Measurements from ENCODE around the gene PLBD2. TPM values are rescaled to one million over a fixed set of nuclear protein-coding genes. Genes with fewer than 3 reads are reported as not detected.

PLBD2 gene
- total RNA-seq, 2 experiments from 2014 or later, result 3.4 to 14.4 TPM

DNA sequence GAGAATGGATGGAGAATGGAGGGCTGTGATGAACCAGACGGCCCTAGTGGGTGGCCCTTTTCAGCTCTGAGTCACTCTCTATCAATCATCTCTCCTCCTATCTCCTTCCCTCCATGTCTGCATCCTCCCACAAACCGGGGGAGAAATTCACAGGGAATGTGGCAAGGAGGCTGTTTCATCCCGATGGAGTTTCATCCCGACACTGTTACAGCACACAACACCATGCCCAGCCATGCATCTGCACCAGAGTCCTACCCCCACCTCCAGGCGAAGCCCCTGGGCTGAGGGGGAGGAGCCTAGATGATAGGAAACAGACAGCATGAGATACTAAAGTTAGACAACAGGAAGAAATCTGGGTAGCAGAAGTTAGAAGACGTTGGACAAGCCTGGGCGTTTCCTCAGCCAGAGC is 44.3 kb upstream of the PLBD2 start:
- ChIA-PET CTCF (ENCODE audit: unreplicated experiment) (no interaction called here), POLR2A (no interaction called here)
- BruUV-seq (replicated peaks), result no TSS peak
- Histone ChIP-seq H3K27ac (ENCODE audit: low read depth, low read length, poor library complexity, severe bottlenecking) (no peak overlapping the region), H3K4me3 (ENCODE audit: low read depth, low read length, poor library complexity, severe bottlenecking) (no peak overlapping the region), H3K79me2 (ENCODE audit: insufficient read depth, low read depth, low read length) (no peaks in the 10 kb centered on the region), H3K4me1 (ENCODE audit: insufficient read depth, low read length, poor library complexity, severe bottlenecking) (peaks cover 21% of the 10 kb centered on the region), H3K36me3 (ENCODE audit: insufficient read depth, low read length) (peaks cover 97% of the 10 kb centered on the region), H3K4me2 (ENCODE audit: low read length) (no peak overlapping the region), H2AFZ (ENCODE audit: low read length) (no peak overlapping the region), H3K9me3 (ENCODE audit: low read length) (no peaks in the 10 kb centered on the region), H3K9me2 (ENCODE audit: insufficient read depth, low read length) (no peaks in the 10 kb centered on the region), H4K20me1 (ENCODE audit: insufficient read depth, low read length) (no peaks in the 10 kb centered on the region)
- intact Hi-C loops (cut with micrococcal nuclease; ENCODE audit: unreplicated experiment), result loop anchor here (5.0 kb wide), 1 partner anchor 117 kb away; no protein-coding TSS in a partner anchor
- no peak for DNase-seq (ENCODE audit: low spot score)
- TF ChIP-seq CTCF (conservative IDR thresholded peaks at IDR 0.05; ENCODE audit: low read length), result no peak
- no peak for TF ChIP-seq EZH2phosphoT487 (IDR thresholded peaks at IDR 0.05; ENCODE audit: borderline replicate concordance, low read depth, low read length)

DNA sequence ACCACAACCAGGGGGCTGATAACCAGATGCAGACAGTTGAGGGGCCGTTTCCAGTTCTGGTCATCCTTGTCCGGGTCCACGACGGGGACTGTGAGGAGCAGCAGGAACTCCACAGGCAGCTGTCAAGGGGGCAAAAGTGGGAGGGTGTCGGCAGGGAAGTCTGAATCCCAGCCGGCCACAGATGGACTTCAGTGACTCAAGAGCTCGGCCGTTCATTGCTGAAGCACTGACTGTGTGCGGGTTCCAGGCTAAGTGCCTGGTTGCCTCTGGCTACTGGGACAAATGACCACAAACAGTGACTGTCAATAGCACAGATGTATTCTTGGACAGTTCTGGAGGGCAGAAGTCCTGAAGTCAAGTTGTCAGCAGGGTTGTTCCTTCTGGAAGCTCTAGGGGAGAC is 43.0 kb upstream of the PLBD2 start:
- H3K4me3 ChIP-seq (ENCODE audit: low read depth, low read length, poor library complexity, severe bottlenecking), result no peak overlapping the region
- BruUV-seq (replicated peaks), result no TSS peak
- no peaks in the 10 kb centered on the region for H4K20me1 ChIP-seq (ENCODE audit: insufficient read depth, low read length)
- peaks cover 21% of the 10 kb centered on the region for H3K4me1 ChIP-seq (ENCODE audit: insufficient read depth, low read length, poor library complexity, severe bottlenecking)
- no peak for TF ChIP-seq EZH2phosphoT487 (IDR thresholded peaks at IDR 0.05; ENCODE audit: borderline replicate concordance, low read depth, low read length)
- no peak for TF ChIP-seq CTCF (conservative IDR thresholded peaks at IDR 0.05; ENCODE audit: low read length)
- POLR2A ChIA-PET, result no interaction called here
- no peak overlapping the region for H3K4me2 ChIP-seq (ENCODE audit: low read length)
- no peak overlapping the region for H2AFZ ChIP-seq (ENCODE audit: low read length)
- H3K36me3 ChIP-seq (ENCODE audit: insufficient read depth, low read length), result peaks cover 97% of the 10 kb centered on the region
- no peaks in the 10 kb centered on the region for H3K9me2 ChIP-seq (ENCODE audit: insufficient read depth, low read length)
- intact Hi-C loops (cut with micrococcal nuclease; ENCODE audit: unreplicated experiment), result no loop called here
- H3K79me2 ChIP-seq (ENCODE audit: insufficient read depth, low read depth, low read length), result no peaks in the 10 kb centered on the region
- DNase-seq (ENCODE audit: low spot score), result no peak
- CTCF ChIA-PET (ENCODE audit: unreplicated experiment), result no interaction called here
- no peaks in the 10 kb centered on the region for H3K9me3 ChIP-seq (ENCODE audit: low read length)
- no peak overlapping the region for H3K27ac ChIP-seq (ENCODE audit: low read depth, low read length, poor library complexity, severe bottlenecking)

- H3K4me1 ChIP-seq (ENCODE audit: insufficient read depth, low read length, poor library complexity, severe bottlenecking), result peaks cover 21% of the 10 kb centered on the region
- peaks cover 97% of the 10 kb centered on the region for H3K36me3 ChIP-seq (ENCODE audit: insufficient read depth, low read length)
- BruUV-seq (replicated peaks), result no TSS peak
- H3K9me3 ChIP-seq (ENCODE audit: low read length), result no peaks in the 10 kb centered on the region
- ChIA-PET POLR2A (no interaction called here), CTCF (ENCODE audit: unreplicated experiment) (no interaction called here)
- no peaks in the 10 kb centered on the region for H3K9me2 ChIP-seq (ENCODE audit: insufficient read depth, low read length)
- no peak overlapping the region for H3K27ac ChIP-seq (ENCODE audit: low read depth, low read length, poor library complexity, severe bottlenecking)
- H3K4me2 ChIP-seq (ENCODE audit: low read length), result no peak overlapping the region
- H4K20me1 ChIP-seq (ENCODE audit: insufficient read depth, low read length), result no peaks in the 10 kb centered on the region
- no peak for DNase-seq (ENCODE audit: low spot score)
- no peak overlapping the region for H3K4me3 ChIP-seq (ENCODE audit: low read depth, low read length, poor library complexity, severe bottlenecking)
- no peaks in the 10 kb centered on the region for H3K79me2 ChIP-seq (ENCODE audit: insufficient read depth, low read depth, low read length)
- intact Hi-C loops (cut with micrococcal nuclease; ENCODE audit: unreplicated experiment), result no loop called here
- TF ChIP-seq EZH2phosphoT487 (IDR thresholded peaks at IDR 0.05; ENCODE audit: borderline replicate concordance, low read depth, low read length), result no peak
- peak; percentile 65 for TF ChIP-seq CTCF (conservative IDR thresholded peaks at IDR 0.05; ENCODE audit: low read length)
- H2AFZ ChIP-seq (ENCODE audit: low read length), result no peak overlapping the region
Measured at GRCh38 chr12:113316155-113316554, 42.2 kb upstream of the PLBD2 start.

All from OCI-LY7 (cell line).